ENCODE data around the gene HYCC1. TPM values are rescaled to one million over a fixed set of nuclear protein-coding genes. Genes with fewer than 3 reads are reported as not detected.

The HYCC1 gene
- total and polyA plus RNA-seq, 2 donors (not counting 3 experiments of a cell fraction or from before 2014, with no cell fraction given) = 14.5 to 51.8 TPM

GRCh38 chr7:23044581-23044980 lies 30.7 kb upstream of the HYCC1 start:
- Histone ChIP-seq H3K9me3 (replicated peaks; ENCODE audit: control insufficient read depth, insufficient read depth, low read length) (no peaks in the 10 kb centered on the region), H3K79me2 (ENCODE audit: control insufficient read depth, insufficient read depth, low read length) (no peaks in the 10 kb centered on the region), H3K27me3 (ENCODE audit: control insufficient read depth in 2 of 2, insufficient read depth in 2 of 2, low read length in 2 of 2) (no peaks in the 10 kb centered on the region), H3K9ac (replicated peaks; ENCODE audit: extremely low read depth, insufficient read depth, low read length) (no peak overlapping the region), H2AFZ (ENCODE audit: low read depth, low read length) (no peak overlapping the region), H3K27ac (ENCODE audit: insufficient read depth, low read depth, low read length) (no peak overlapping the region), H3K9me1 (replicated peaks; ENCODE audit: control insufficient read depth, extremely low read depth, insufficient read depth, low read length) (no peaks in the 10 kb centered on the region), H3K4me1 (ENCODE audit: control insufficient read depth, extremely low read depth, insufficient read depth, low read length) (no peaks in the 10 kb centered on the region), H3K36me3 (ENCODE audit: control insufficient read depth in 2 of 2, extremely low read depth in 1 of 2, insufficient read depth in 2 of 2, low read length in 2 of 2) (no peaks in the 10 kb centered on the region), H3K4me2 (ENCODE audit: insufficient read depth, low read length) (no peak overlapping the region), H4K20me1 (replicated peaks; ENCODE audit: control insufficient read depth, extremely low read depth, insufficient read depth, low read length) (no peaks in the 10 kb centered on the region), H3K4me3 (replicated peaks in 1 of 3; ENCODE audit: insufficient read depth in 1 of 3, low read depth in 1 of 3, low read length in 3 of 3) (no peak overlapping the region)
- FAIRE-seq (no peak), DNase-seq (ENCODE audit: low read depth, low spot score) (no peak)
- TF ChIP-seq GATA2 (IDR thresholded peaks at IDR 0.05; ENCODE audit: insufficient read depth, insufficient read length, low read depth, low read length) (no peak), POLR2A (IDR thresholded peaks at IDR 0.05; ENCODE audit: low read depth, low read length) (no peak), EZH2 (IDR thresholded peaks at IDR 0.05; ENCODE audit: borderline replicate concordance, low read depth, low read length, severe bottlenecking) (no peak), JUN (IDR thresholded peaks at IDR 0.05; ENCODE audit: borderline replicate concordance, insufficient read depth, insufficient read length, low read depth) (no peak), POLR2AphosphoS5 (IDR thresholded peaks at IDR 0.05; ENCODE audit: insufficient read depth, low read depth, low read length) (no peak), MYC (IDR thresholded peaks at IDR 0.05; ENCODE audit: low read depth, low read length) (no peak)
- POLR2A ChIA-PET = no interaction called here
- CTCF ChIA-PET = interaction anchor here (0.6 to 2.2 kb wide), 12 partner anchors 10 to 485 kb away, joined by 3 to 14 read pairs (median 3); no protein-coding TSS in a partner anchor
- BruUV-seq (replicated peaks) = no TSS peak
- intact Hi-C loops (cut with micrococcal nuclease) = no loop called here
- dilution Hi-C loops (cut with MboI; ENCODE audit: extremely low pct_ligation_motif_present, low sequenced_read_pairs) = no loop called here

- ChIA-PET CTCF (interaction anchor here (1.1 to 2.2 kb wide), 10 partner anchors 11 to 489 kb away, joined by 3 to 14 read pairs (median 3); no protein-coding TSS in a partner anchor), POLR2A (no interaction called here)
- Histone ChIP-seq H3K79me2 (ENCODE audit: control insufficient read depth, insufficient read depth, low read length) (no peaks in the 10 kb centered on the region), H3K4me2 (ENCODE audit: insufficient read depth, low read length) (no peak overlapping the region), H3K4me1 (ENCODE audit: control insufficient read depth, extremely low read depth, insufficient read depth, low read length) (no peaks in the 10 kb centered on the region), H2AFZ (ENCODE audit: low read depth, low read length) (no peak overlapping the region), H3K9me1 (replicated peaks; ENCODE audit: control insufficient read depth, extremely low read depth, insufficient read depth, low read length) (no peaks in the 10 kb centered on the region), H3K9ac (replicated peaks; ENCODE audit: extremely low read depth, insufficient read depth, low read length) (no peak overlapping the region), H3K4me3 (replicated peaks in 1 of 3; ENCODE audit: insufficient read depth in 1 of 3, low read depth in 1 of 3, low read length in 3 of 3) (no peak overlapping the region), H3K9me3 (replicated peaks; ENCODE audit: control insufficient read depth, insufficient read depth, low read length) (no peaks in the 10 kb centered on the region), H3K27me3 (ENCODE audit: control insufficient read depth in 2 of 2, insufficient read depth in 2 of 2, low read length in 2 of 2) (no peaks in the 10 kb centered on the region), H3K36me3 (ENCODE audit: control insufficient read depth in 2 of 2, extremely low read depth in 1 of 2, insufficient read depth in 2 of 2, low read length in 2 of 2) (no peaks in the 10 kb centered on the region), H3K27ac (ENCODE audit: insufficient read depth, low read depth, low read length) (no peak overlapping the region), H4K20me1 (replicated peaks; ENCODE audit: control insufficient read depth, extremely low read depth, insufficient read depth, low read length) (no peaks in the 10 kb centered on the region)
- DNase-seq (ENCODE audit: low read depth, low spot score) (no peak), FAIRE-seq (no peak)
- TF ChIP-seq GATA2 (IDR thresholded peaks at IDR 0.05; ENCODE audit: insufficient read depth, insufficient read length, low read depth, low read length) (no peak), JUN (IDR thresholded peaks at IDR 0.05; ENCODE audit: borderline replicate concordance, insufficient read depth, insufficient read length, low read depth) (no peak), EZH2 (IDR thresholded peaks at IDR 0.05; ENCODE audit: borderline replicate concordance, low read depth, low read length, severe bottlenecking) (no peak), POLR2AphosphoS5 (IDR thresholded peaks at IDR 0.05; ENCODE audit: insufficient read depth, low read depth, low read length) (no peak), POLR2A (IDR thresholded peaks at IDR 0.05; ENCODE audit: low read depth, low read length) (no peak), CTCF (IDR thresholded peaks at IDR 0.05; ENCODE audit: extremely low read depth in 1 of 2, insufficient read depth in 1 of 2, low read depth in 1 of 2, low read length in 2 of 2) (no peak), FOS (IDR thresholded peaks at IDR 0.05; ENCODE audit: borderline replicate concordance, insufficient read depth, low read length) (no peak), MYC (IDR thresholded peaks at IDR 0.05; ENCODE audit: low read depth, low read length) (no peak), MAX (IDR thresholded peaks at IDR 0.05; ENCODE audit: insufficient read depth, insufficient read length) (no peak)
- no TSS peak for BruUV-seq (replicated peaks)
- dilution Hi-C loops (cut with MboI; ENCODE audit: extremely low pct_ligation_motif_present, low sequenced_read_pairs) (no loop called here), intact Hi-C loops (cut with micrococcal nuclease) (no loop called here)
These were observed 29.5 kb upstream of the HYCC1 start for GRCh38 chr7:23043441-23043840.

All from endothelial cell of umbilical vein (primary cell).